SH-SY5Y (cell line): ENCODE data around the gene SOST.

Source experiments
- GATA2 ChIP-seq: IDR thresholded peaks from 2 replicates; pipeline ENCODE4 v1.6.1; 2011; ENCODE audit warnings: mild to moderate bottlenecking, low read depth, low read length
- GATA3 ChIP-seq: IDR thresholded peaks from 2 replicates; pipeline ENCODE4 v1.6.1; 2011; ENCODE audit warnings: low read depth, mild to moderate bottlenecking, low read length, moderate library complexity

DNA sequence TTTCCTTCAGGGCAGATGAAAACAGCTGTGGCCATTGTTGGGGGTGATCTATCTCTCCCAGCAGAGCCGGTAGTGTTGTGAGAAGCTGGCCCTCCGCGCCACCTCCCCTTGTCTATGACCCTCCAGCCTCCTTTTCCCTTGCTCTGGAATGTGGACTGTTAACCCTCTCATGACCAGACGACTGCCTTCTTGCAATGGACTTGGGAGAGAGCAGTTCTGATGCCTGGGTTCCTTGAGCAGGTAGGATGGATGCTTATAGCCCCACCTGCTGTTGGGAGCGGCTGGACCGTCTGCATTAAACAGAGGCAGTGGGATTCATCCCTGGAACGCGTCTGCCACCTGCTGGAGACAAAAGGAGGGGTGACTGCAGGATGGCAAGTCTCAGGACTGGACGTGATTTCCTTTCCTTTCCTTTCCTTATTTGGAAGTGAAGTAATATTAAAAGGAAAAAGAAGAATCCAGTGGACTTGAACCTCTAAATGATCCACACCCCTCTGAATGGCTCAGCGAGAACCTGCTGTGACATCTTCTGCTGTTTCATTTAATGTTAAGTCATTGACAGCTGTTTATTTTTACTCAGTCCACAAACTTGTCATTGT lies 1.8 kb upstream of the SOST start:
- no peak for TF ChIP-seq GATA2
- TF ChIP-seq GATA3: no peak
